ENCODE measurements around the gene OR8D4.
"Not testable (repeated sequence)": the region's sequence is repeated elsewhere in the genome, so short reads cannot be mapped to it uniquely, and the experiment has no call there.

OR8D4 gene

GRCh38 chr11:123901867-123902266, at the start of gene OR8D4:
OR8D4 (plus strand) TSS chr11:123902167; CDS start chr11:123906432, 4,265 bp downstream.
- DNase-seq: no peak

GRCh38 chr11:123852321-123852720, 49.6 kb upstream of the OR8D4 start:
- DNase-seq: no peak

- DNase-seq: no peak
These were observed 48.9 kb upstream of the OR8D4 start for GRCh38 chr11:123853038-123853437.

- DNase-seq: no peak
These were observed 45.5 kb upstream of the OR8D4 start for GRCh38 chr11:123856444-123856843.

- DNase-seq: no peak
These were observed 42.2 kb upstream of the OR8D4 start for GRCh38 chr11:123859731-123860130.

- DNase-seq: not testable (repeated sequence)
These were observed 36.7 kb upstream of the OR8D4 start for GRCh38 chr11:123865293-123865692.

- not testable (repeated sequence) for DNase-seq
These were observed 34.2 kb upstream of the OR8D4 start for GRCh38 chr11:123867795-123868194.

- no peak for DNase-seq
These were observed 21.1 kb upstream of the OR8D4 start for GRCh38 chr11:123880912-123881311.

- no peak for DNase-seq
These were observed 16.4 kb upstream of the OR8D4 start, which contains the start of gene TMEM225 for GRCh38 chr11:123885570-123885969. TMEM225 (minus strand) TSS chr11:123885670; CDS start chr11:123885425, 245 bp downstream.

GRCh38 chr11:123892031-123892430, 9.9 kb upstream of the OR8D4 start:
- DNase-seq: no peak

- no peak for DNase-seq
These were observed 2.2 kb upstream of the OR8D4 start for GRCh38 chr11:123899792-123900191.

GRCh38 chr11:123903932-123904331, 2.0 kb downstream of the OR8D4 start:
- no peak for DNase-seq

GRCh38 chr11:123904932-123905331, 3.0 kb downstream of the OR8D4 start:
- DNase-seq: no peak

GRCh38 chr11:123905826-123906225, 3.9 kb downstream of the OR8D4 start:
- no peak for DNase-seq

GRCh38 chr11:123920943-123921342, 19.0 kb downstream of the OR8D4 start:
- DNase-seq: no peak

GRCh38 chr11:123924027-123924426, 22.1 kb downstream of the OR8D4 start:
- DNase-seq: no peak

- no peak for DNase-seq
These were observed 37.4 kb downstream of the OR8D4 start, which contains the start of gene OR4D5 for GRCh38 chr11:123939317-123939716. OR4D5 (plus strand) TSS chr11:123939617; CDS start chr11:123939617, 0 bp downstream.

GRCh38 chr11:123942413-123942812, 40.4 kb downstream of the OR8D4 start:
- no peak for DNase-seq

GRCh38 chr11:123943738-123944137, 41.8 kb downstream of the OR8D4 start, which contains the start of gene OR6T1:
OR6T1 (minus strand) TSS chr11:123943838; CDS start chr11:123943838, 0 bp downstream.
- no peak for DNase-seq

GRCh38 chr11:123945132-123945531, 43.2 kb downstream of the OR8D4 start:
- DNase-seq: no peak

GRCh38 chr11:123956752-123957151, 54.8 kb downstream of the OR8D4 start:
- no peak for DNase-seq

All from stimulated activated CD8-positive, alpha-beta memory T cell treated with anti-CD3 and anti-CD28 coated beads, Interleukin-4, amount 100 ng/mL, for 48 hours (primary cell).